Erythroblast (primary cell): ENCODE data around the gene CCDC158.

Experiments used
- GATA1 ChIP-seq: IDR thresholded peaks from 2 replicates; pipeline ENCODE4 v1.6.1; 2011; ENCODE audit warnings: low read depth, mild to moderate bottlenecking, control low read depth, low read length, moderate library complexity
- POLR2A ChIP-seq: IDR thresholded peaks from 2 replicates; pipeline ENCODE4 v1.6.1; 2011; ENCODE audit warnings: mild to moderate bottlenecking, low read length

GRCh38 chr4:76366737-76367136, 54.2 kb downstream of the CCDC158 start:
- TF ChIP-seq POLR2A (no peak), GATA1 (no peak)
